ENCODE data around the gene GRM7.

GRM7 gene

GRCh38 chr3:7720649-7721297 is 859.9 kb downstream of the GRM7 start:
- DNase-seq (ENCODE audit: low spot score) = no peak

GRCh38 chr3:7721869-7722268 is 861.0 kb downstream of the GRM7 start:
- DNase-seq (ENCODE audit: low spot score) = no peak

GRCh38 chr3:7728566-7729519 is 867.9 kb downstream of the GRM7 start:
- peak; percentile 12 for DNase-seq (ENCODE audit: low spot score)

- no peak for DNase-seq (ENCODE audit: low spot score)
These were observed 873.0 kb downstream of the GRM7 start for GRCh38 chr3:7733933-7734332.

- peak; percentile 34 for DNase-seq (ENCODE audit: low spot score)
These were observed 873.5 kb downstream of the GRM7 start for GRCh38 chr3:7734456-7734855.

GRCh38 chr3:7737263-7737662 is 876.3 kb downstream of the GRM7 start:
- DNase-seq (ENCODE audit: low spot score) = no peak

GRCh38 chr3:7739754-7740153 is 878.8 kb downstream of the GRM7 start:
- DNase-seq (ENCODE audit: low spot score) = no peak

- no peak for DNase-seq (ENCODE audit: low spot score)
These were observed 879.5 kb downstream of the GRM7 start for GRCh38 chr3:7740458-7740857.

- DNase-seq (ENCODE audit: low spot score) = no peak
These were observed 883.9 kb downstream of the GRM7 start for GRCh38 chr3:7744850-7745249.

GRCh38 chr3:7745711-7746110 is 884.8 kb downstream of the GRM7 start:
- DNase-seq (ENCODE audit: low spot score) = peak; percentile 17

- DNase-seq (ENCODE audit: low spot score) = peak; percentile 57
These were observed 889.2 kb downstream of the GRM7 start for GRCh38 chr3:7749931-7750695.

- DNase-seq (ENCODE audit: low spot score) = no peak
These were observed 891.1 kb downstream of the GRM7 start for GRCh38 chr3:7752005-7752404.

- DNase-seq (ENCODE audit: low spot score) = no peak
These were observed 893.9 kb downstream of the GRM7 start for GRCh38 chr3:7754653-7755441.

- DNase-seq (ENCODE audit: low spot score) = no peak
These were observed 898.7 kb downstream of the GRM7 start for GRCh38 chr3:7759630-7760029.

GRCh38 chr3:7760718-7761117 is 899.8 kb downstream of the GRM7 start:
- peak; percentile 33 for DNase-seq (ENCODE audit: low spot score)

- DNase-seq (ENCODE audit: low spot score) = no peak
These were observed 903.2 kb downstream of the GRM7 start for GRCh38 chr3:7764115-7764514.

- DNase-seq (ENCODE audit: low spot score) = no peak
These were observed 905.6 kb downstream of the GRM7 start for GRCh38 chr3:7766530-7766929.

GRCh38 chr3:7779331-7779730 is 918.4 kb downstream of the GRM7 start:
- peak; percentile 31 for DNase-seq (ENCODE audit: low spot score)

- DNase-seq (ENCODE audit: low spot score) = no peak
These were observed 920.5 kb downstream of the GRM7 start for GRCh38 chr3:7781395-7781794.

- peak; percentile 79 for DNase-seq (ENCODE audit: low spot score)
These were observed 927.2 kb downstream of the GRM7 start for GRCh38 chr3:7787871-7788828.

GRCh38 chr3:7788881-7789280 is 928.0 kb downstream of the GRM7 start:
- peak; percentile 46 for DNase-seq (ENCODE audit: low spot score)
